ENCODE measurements around the gene ACVRL1. TPM values are rescaled to one million over a fixed set of nuclear protein-coding genes. Genes with fewer than 3 reads are reported as not detected.

The ACVRL1 gene
- total and polyA plus RNA-seq, 2 donors (not counting 1 experiment from before 2014, with no cell fraction given): not detected

DNA sequence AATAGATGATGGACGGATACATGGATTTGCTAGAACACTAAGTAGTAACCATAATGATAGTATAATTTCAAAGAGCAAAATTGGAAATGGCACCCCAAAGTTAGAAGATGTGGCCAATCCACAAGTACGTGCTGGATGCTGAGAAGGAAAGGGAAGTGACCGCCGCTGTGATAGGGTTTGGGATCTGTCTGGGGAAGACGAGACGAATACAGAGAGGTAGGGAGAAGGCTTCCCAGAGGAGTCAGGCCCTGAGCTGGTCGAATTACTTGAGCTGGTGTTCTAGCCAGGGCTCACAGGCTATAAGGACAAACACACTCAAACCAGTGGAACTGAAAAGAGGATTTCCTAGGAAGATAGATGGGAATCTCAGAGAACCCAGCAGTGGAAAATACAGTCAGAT, 34.8 kb downstream of the ACVRL1 start:
- Histone ChIP-seq H3K4me3 (ENCODE audit: control extremely low read depth in 1 of 5, extremely low read depth in 1 of 5, insufficient read depth in 1 of 5, low read depth in 2 of 5, low read length in 4 of 5) (no peak overlapping the region), H3K27ac (ENCODE audit: low read length in 2 of 2) (no peak overlapping the region), H3K36me3 (replicated peaks in 1 of 2; ENCODE audit: control extremely low read depth in 1 of 2, control insufficient read depth in 1 of 2, extremely low read depth in 1 of 2, insufficient read depth in 2 of 2, low read length in 1 of 2) (no peaks in the 10 kb centered on the region), H3K9me3 (ENCODE audit: control extremely low read depth in 1 of 3, control insufficient read depth in 2 of 3, insufficient read depth in 1 of 3, low read length in 2 of 3) (peaks cover 0 to 16% (median 11%) of the 10 kb centered on the region in 3 donors), H3K27me3 (replicated peaks in 1 of 4; ENCODE audit: control extremely low read depth in 1 of 4, control insufficient read depth in 3 of 4, insufficient read depth in 4 of 4, low read length in 3 of 4) (peaks cover 0 to 12% (median 3%) of the 10 kb centered on the region in 4 experiments), H2AFZ (ENCODE audit: insufficient read depth, low read depth, low read length, poor library complexity, severe bottlenecking) (no peak overlapping the region), H3K4me1 (ENCODE audit: control insufficient read depth in 2 of 2, insufficient read depth in 2 of 2, low read length in 2 of 2) (no peaks in the 10 kb centered on the region), H3K79me2 (ENCODE audit: control insufficient read depth, insufficient read depth, low read length) (no peaks in the 10 kb centered on the region), H3K4me2 (replicated peaks; ENCODE audit: low read depth, low read length, poor library complexity, severe bottlenecking) (no peak overlapping the region), H3K9ac (ENCODE audit: low read length) (no peak overlapping the region), H4K20me1 (ENCODE audit: control insufficient read depth, insufficient read depth, low read length, poor library complexity, severe bottlenecking) (no peaks in the 10 kb centered on the region)
- ChIA-PET POLR2A (no interaction called here), CTCF (no interaction called here)
- 93% methylated on average over 6 of the region's 7 CpGs for WGBS (ENCODE audit: insufficient coverage)
- DNase-seq (no peak), ATAC-seq (ENCODE audit: low read depth) (no peak)
- Mint-ChIP-seq H3K4me1 (no peaks in the 10 kb centered on the region), H3K4me3 (no peak overlapping the region), H3K27me3 (peaks cover 46% of the 10 kb centered on the region), H3K9me3 (ENCODE audit: insufficient read depth) (peaks cover 5% of the 10 kb centered on the region), H3K27ac (no peak overlapping the region)
- TF ChIP-seq, protein P1, sequence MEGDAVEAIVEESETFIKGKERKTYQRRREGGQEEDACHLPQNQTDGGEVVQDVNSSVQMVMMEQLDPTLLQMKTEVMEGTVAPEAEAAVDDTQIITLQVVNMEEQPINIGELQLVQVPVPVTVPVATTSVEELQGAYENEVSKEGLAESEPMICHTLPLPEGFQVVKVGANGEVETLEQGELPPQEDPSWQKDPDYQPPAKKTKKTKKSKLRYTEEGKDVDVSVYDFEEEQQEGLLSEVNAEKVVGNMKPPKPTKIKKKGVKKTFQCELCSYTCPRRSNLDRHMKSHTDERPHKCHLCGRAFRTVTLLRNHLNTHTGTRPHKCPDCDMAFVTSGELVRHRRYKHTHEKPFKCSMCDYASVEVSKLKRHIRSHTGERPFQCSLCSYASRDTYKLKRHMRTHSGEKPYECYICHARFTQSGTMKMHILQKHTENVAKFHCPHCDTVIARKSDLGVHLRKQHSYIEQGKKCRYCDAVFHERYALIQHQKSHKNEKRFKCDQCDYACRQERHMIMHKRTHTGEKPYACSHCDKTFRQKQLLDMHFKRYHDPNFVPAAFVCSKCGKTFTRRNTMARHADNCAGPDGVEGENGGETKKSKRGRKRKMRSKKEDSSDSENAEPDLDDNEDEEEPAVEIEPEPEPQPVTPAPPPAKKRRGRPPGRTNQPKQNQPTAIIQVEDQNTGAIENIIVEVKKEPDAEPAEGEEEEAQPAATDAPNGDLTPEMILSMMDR (IDR thresholded peaks at IDR 0.05): no peak
- TF ChIP-seq EZH2 (IDR thresholded peaks at IDR 0.05; ENCODE audit: borderline replicate concordance, insufficient read depth, low read depth, low read length, poor library complexity, severe bottlenecking): no peak
- intact Hi-C loops (cut with micrococcal nuclease): no loop called here

DNA sequence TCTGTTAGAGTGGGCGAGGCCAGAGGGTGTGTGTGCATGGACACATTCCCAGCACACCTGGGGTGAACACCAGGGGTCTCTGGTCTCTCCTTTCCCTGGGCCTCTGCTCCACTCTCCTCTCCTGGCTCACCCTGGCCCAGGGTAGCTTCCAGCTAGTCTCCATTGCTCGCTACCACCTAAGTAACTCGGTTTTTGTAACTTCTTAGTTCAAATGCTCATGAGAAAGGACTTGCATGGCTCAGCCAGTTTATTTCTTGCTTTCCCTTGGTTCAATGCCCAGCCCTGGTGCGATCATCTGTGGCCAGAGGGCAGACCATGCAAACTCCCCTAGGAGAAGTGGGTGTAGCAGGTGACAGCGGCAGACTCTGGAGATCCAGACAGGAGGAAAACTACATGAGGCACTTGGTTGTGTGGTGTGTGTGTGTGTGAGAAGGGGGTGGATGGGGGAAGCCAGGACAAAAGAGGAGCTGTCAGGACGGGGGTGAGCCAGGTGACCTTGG, 35.2 kb downstream of the ACVRL1 start:
- Mint-ChIP-seq H3K27ac (no peak overlapping the region), H3K4me3 (no peak overlapping the region), H3K4me1 (no peaks in the 10 kb centered on the region), H3K27me3 (peaks cover 51% of the 10 kb centered on the region), H3K9me3 (ENCODE audit: insufficient read depth) (peaks cover 5% of the 10 kb centered on the region)
- DNase-seq: no peak
- Histone ChIP-seq H3K79me2 (ENCODE audit: control insufficient read depth, insufficient read depth, low read length) (no peaks in the 10 kb centered on the region), H3K9ac (ENCODE audit: low read length) (no peak overlapping the region), H3K27ac (ENCODE audit: low read length in 2 of 2) (no peak overlapping the region), H3K4me2 (replicated peaks; ENCODE audit: low read depth, low read length, poor library complexity, severe bottlenecking) (no peak overlapping the region), H3K4me1 (ENCODE audit: control insufficient read depth in 2 of 2, insufficient read depth in 2 of 2, low read length in 2 of 2) (no peaks in the 10 kb centered on the region), H3K9me3 (ENCODE audit: control extremely low read depth in 1 of 3, control insufficient read depth in 2 of 3, insufficient read depth in 1 of 3, low read length in 2 of 3) (peaks cover 0 to 16% (median 11%) of the 10 kb centered on the region in 3 donors), H4K20me1 (ENCODE audit: control insufficient read depth, insufficient read depth, low read length, poor library complexity, severe bottlenecking) (no peaks in the 10 kb centered on the region), H3K27me3 (replicated peaks in 1 of 4; ENCODE audit: control extremely low read depth in 1 of 4, control insufficient read depth in 3 of 4, insufficient read depth in 4 of 4, low read length in 3 of 4) (peaks cover 0 to 12% (median 5%) of the 10 kb centered on the region in 4 experiments), H3K4me3 (ENCODE audit: control extremely low read depth in 1 of 5, extremely low read depth in 1 of 5, insufficient read depth in 1 of 5, low read depth in 2 of 5, low read length in 4 of 5) (no peak overlapping the region), H2AFZ (ENCODE audit: insufficient read depth, low read depth, low read length, poor library complexity, severe bottlenecking) (no peak overlapping the region), H3K36me3 (replicated peaks in 1 of 2; ENCODE audit: control extremely low read depth in 1 of 2, control insufficient read depth in 1 of 2, extremely low read depth in 1 of 2, insufficient read depth in 2 of 2, low read length in 1 of 2) (no peaks in the 10 kb centered on the region)
- no peak for ATAC-seq (ENCODE audit: low read depth)
- CTCF ChIA-PET: no interaction called here
- no peak for TF ChIP-seq EZH2 (IDR thresholded peaks at IDR 0.05; ENCODE audit: borderline replicate concordance, insufficient read depth, low read depth, low read length, poor library complexity, severe bottlenecking)
- TF ChIP-seq, protein P1 (IDR thresholded peaks at IDR 0.05): no peak
- POLR2A ChIA-PET: no interaction called here
- 89% methylated on average over 5 of the region's 6 CpGs for WGBS (ENCODE audit: insufficient coverage)
- intact Hi-C loops (cut with micrococcal nuclease): no loop called here

All from B cell (primary cell).